ENCODE data around the gene COQ8A.
"Not testable (repeated sequence)": the region's sequence is repeated elsewhere in the genome, so short reads cannot be mapped to it uniquely, and the experiment has no call there.

- TF ChIP-seq CTCF (IDR thresholded peaks at IDR 0.05; ENCODE audit: borderline replicate concordance, extremely low read depth, low read length, poor library complexity, severe bottlenecking); EZH2 (IDR thresholded peaks at IDR 0.05; ENCODE audit: borderline replicate concordance, low read depth, low read length, severe bottlenecking): not testable (repeated sequence)
Observed at GRCh38 chr1:226929260-226930111, 10.6 kb upstream of the COQ8A start.

Measured in DND-41 (cell line).